GM12878 (cell line): Measurements from ENCODE around the gene XRCC2. TPM values are rescaled to one million over a fixed set of nuclear protein-coding genes. Genes with fewer than 3 reads are reported as not detected.

Experiments used
- ATAC-seq: fragments of 200-7000 bp; cut with Tn5 transposase; 3 replicates; pipeline ENCODE4 v1.9.1; 2020; ENCODE audit warnings: mild to moderate bottlenecking, moderate library complexity
- BruUV-seq: library from RNA; stranded (reverse); fragments of 400-500 nt; replicated peaks from 2 replicates; lab custom pipeline; 2021; lab: Mats Ljungman, UMichigan
- CTCF ChIA-PET: fragments of 300-600 bp; sonication (Branson Sonifier 250); formaldehyde crosslinking; extraction: SDS; loops from one replicate; lab custom pipeline; 2021; ENCODE audit warnings: inconsistent platforms; lab: Yijun Ruan, JAX
- POLR2A ChIA-PET: fragments of 350-600 bp; formaldehyde crosslinking; extraction: SDS; loops from one replicate; lab custom pipeline; 2021; ENCODE audit warnings: inconsistent platforms; lab: Charles Lee
- RAD21 ChIA-PET: fragments of 300-600 bp; sonication (Branson Sonifier 250); formaldehyde crosslinking; loops from one replicate; lab custom pipeline; 2023; ENCODE audit warnings: antibody characterized with exemption; ENCODE audit not compliant: unreplicated experiment; lab: Charles Lee
- SMC1A ChIA-PET: fragments of 300-600 bp; sonication (Branson Sonifier 250); formaldehyde crosslinking; loops from one replicate; lab custom pipeline; 2023; ENCODE audit not compliant: unreplicated experiment, uncharacterized antibody; lab: Charles Lee
- DNase-seq: peaks from one replicate; pipeline ENCODE4 v3.0.0-alpha.2; 2011; ENCODE audit warnings: low read depth, low spot score
- FAIRE-seq: peaks from 3 replicates; lab custom pipeline; 2011; peaks lifted over from hg19 to GRCh38; lab: Jason Lieb, UNC
- H2AFZ ChIP-seq: 2 replicates; pipeline ENCODE4 v1.6.0; 2011; ENCODE audit warnings: low read depth, low read length, control low read depth; ENCODE audit not compliant: control insufficient read depth
- H3K27ac ChIP-seq: 2 replicates; pipeline ENCODE4 v1.5.1; 2011; ENCODE audit warnings: control low read depth; ENCODE audit not compliant: control insufficient read depth, insufficient read depth
- H3K27me3 ChIP-seq, 2 experiments: replicated peaks in 1 of 2; 2 replicates each; pipeline versions ENCODE4 v1.6.0 to v1.6.1; 2011; ENCODE audit warnings: low read length in 1 of 2; ENCODE audit not compliant: control insufficient read depth in 2 of 2, insufficient read depth in 2 of 2
- H3K36me3 ChIP-seq, 2 experiments: 2 replicates each; pipeline ENCODE4 v1.5.1; 2011; ENCODE audit warnings: low read length in 1 of 2; ENCODE audit not compliant: control insufficient read depth in 2 of 2, insufficient read depth in 2 of 2
- H3K4me1 ChIP-seq: 2 replicates; pipeline ENCODE4 v1.6.1; 2011; ENCODE audit warnings: mild to moderate bottlenecking, low read length, moderate library complexity, mixed read lengths; ENCODE audit not compliant: control insufficient read depth, insufficient read depth
- H3K4me2 ChIP-seq: 2 replicates; pipeline ENCODE4 v1.6.0; 2011; ENCODE audit warnings: control low read depth; ENCODE audit not compliant: control insufficient read depth, insufficient read depth
- H3K4me3 ChIP-seq: fragments of 200-600 bp; sonication (generic); 2 replicates; pipeline ENCODE4 v1.5.1; 2016
- H3K79me2 ChIP-seq: 2 replicates; pipeline ENCODE4 v1.6.0; 2011; ENCODE audit warnings: low read length; ENCODE audit not compliant: control insufficient read depth, insufficient read depth
- H3K9ac ChIP-seq: 2 replicates; pipeline ENCODE4 v1.8.0; 2011; ENCODE audit warnings: low read length, control low read depth, mixed read lengths; ENCODE audit not compliant: control insufficient read depth, insufficient read depth
- H3K9me3 ChIP-seq: replicated peaks from 3 replicates; pipeline ENCODE4 v1.5.1; 2011; ENCODE audit warnings: mild to moderate bottlenecking, low read length; ENCODE audit not compliant: control insufficient read depth, insufficient read depth
- H4K20me1 ChIP-seq: 2 replicates; pipeline ENCODE4 v1.6.0; 2011; ENCODE audit not compliant: control insufficient read depth, insufficient read depth
- BACH1 ChIP-seq: fragments of 450-650 bp; IDR thresholded peaks from 2 replicates; pipeline ENCODE4 v1.6.1; 2017; ENCODE audit warnings: mild to moderate bottlenecking, borderline replicate concordance
- CHD2 ChIP-seq: IDR thresholded peaks from 2 replicates; pipeline ENCODE4 v1.6.1; 2011; ENCODE audit warnings: low read depth, low read length, improper control_type of control experiment, borderline replicate concordance
- HCFC1 ChIP-seq: fragments of 150-350 bp; IDR thresholded peaks from 2 replicates; pipeline ENCODE4 v1.6.1; 2014; ENCODE audit warnings: low read length
- KAT2A ChIP-seq: conservative IDR thresholded peaks from 2 replicates; pipeline ENCODE4 v1.6.1; 2011; ENCODE audit warnings: low read depth, low read length; ENCODE audit not compliant: control insufficient read depth
- MYB ChIP-seq: fragments of 150-350 bp; IDR thresholded peaks from 2 replicates; pipeline ENCODE4 v1.6.1; 2014; ENCODE audit warnings: mild to moderate bottlenecking, low read depth, low read length, borderline replicate concordance
- NBN ChIP-seq: fragments of 450-650 bp; IDR thresholded peaks from 2 replicates; pipeline ENCODE4 v1.6.1; 2016
- NFYA ChIP-seq: IDR thresholded peaks from 2 replicates; pipeline ENCODE4 v1.6.1; 2011; ENCODE audit warnings: low read depth, mild to moderate bottlenecking, low read length, improper control_type of control experiment, borderline replicate concordance
- PML ChIP-seq: IDR thresholded peaks from 2 replicates; pipeline ENCODE4 v1.6.1; 2012; ENCODE audit warnings: low read length, inconsistent platforms
- ZNF592 ChIP-seq: fragments of 450-650 bp; IDR thresholded peaks from 2 replicates; pipeline ENCODE4 v1.6.1; 2017; ENCODE audit warnings: mild to moderate bottlenecking, moderate library complexity
- WGBS: methylation state at CpG from one replicate; pipeline ENCODE4 v1.1.6; 2016; ENCODE audit warnings: low lambda C conversion rate; ENCODE audit not compliant: insufficient replicate concordance, insufficient coverage; ENCODE audit errors: missing lambda C conversion rate; 5-methylcytosine and 5-hydroxymethylcytosine counted together
- in situ Hi-C: fragments of 300-500 bp; cut with MboI; formaldehyde crosslinking; loops from 9 replicates; pipeline ENCODE4 v1.14.3; 2018; ENCODE audit warnings: mixed read lengths
- intact Hi-C: fragments of 100-400 bp; cut with micrococcal nuclease; formaldehyde crosslinking; loops from one replicate; pipeline ENCODE4 v1.14.2; 2022; ENCODE audit not compliant: unreplicated experiment
- polyA plus RNA-seq, 11 experiments: library from polyadenylated mRNA; depleted of rRNA in 4 of 11; unstranded in 6 of 11; stranded (reverse) in 5 of 11; fragments of >200 nt; fragmentation: Nextera tagmentation in 4 of 11; fragmentation: Illumina TruSeq in 1 of 11; extraction: Ambion mirVana in 4 of 11; extraction: Trizol in 1 of 11; gene quantifications; 1 replicate in 1 of 11; 2 replicates in 10 of 11; pipeline versions ENCODE4 v1.2.1 to v1.2.3, GENCODE V29; 2011 to 2016; ENCODE audit warnings: inconsistent platforms in 2 of 11, missing spikeins in 2 of 11, low read depth in 1 of 11
- total RNA-seq, 4 experiments: library from RNA; depleted of rRNA in 3 of 4; stranded (reverse); fragments of >200 nt in 3 of 4; fragmentation: Illumina TruSeq in 1 of 4; extraction: Trizol in 1 of 4; gene quantifications; 2 replicates each; pipeline versions ENCODE4 v1.2.1 to v1.2.3, GENCODE V29; 2013 to 2021
- TF ChIP-seq, protein P1 (sequence below): fragments of 450-650 bp; IDR thresholded peaks from 2 replicates; pipeline ENCODE4 v1.6.1; 2017; ENCODE audit warnings: antibody characterized with exemption, mild to moderate bottlenecking, moderate library complexity

XRCC2 gene
- total and polyA plus RNA-seq, 10 of the 15 experiments (the other 5 are each of a cell fraction or from before 2014, with no cell fraction given), result 4.8 to 21.4 (median 13.9) TPM

GRCh38 chr7:152668975-152669374, 7.0 kb downstream of the XRCC2 start (continued):
- TF ChIP-seq ZNF592 (no peak), MYB (no peak)

GRCh38 chr7:152667958-152668357, 8.0 kb downstream of the XRCC2 start:
- RAD21 ChIA-PET, result interaction anchor here (0.9 kb wide), 1 partner anchor 8 kb away, joined by 3 read pairs; the partner anchor contains the start of gene XRCC2
- in situ Hi-C loops, result no loop called here
- H3K79me2 ChIP-seq, result peaks cover 34% of the 10 kb centered on the region
- TF ChIP-seq NFYA (no peak), ZNF592 (no peak), CHD2 (no peak), PML (no peak), NBN (0 out of 2 replicates have a peak, but pooled peaks have one; percentile 22), KAT2A (no peak), BACH1 (no peak), HCFC1 (no peak)
- TF ChIP-seq, protein P1, sequence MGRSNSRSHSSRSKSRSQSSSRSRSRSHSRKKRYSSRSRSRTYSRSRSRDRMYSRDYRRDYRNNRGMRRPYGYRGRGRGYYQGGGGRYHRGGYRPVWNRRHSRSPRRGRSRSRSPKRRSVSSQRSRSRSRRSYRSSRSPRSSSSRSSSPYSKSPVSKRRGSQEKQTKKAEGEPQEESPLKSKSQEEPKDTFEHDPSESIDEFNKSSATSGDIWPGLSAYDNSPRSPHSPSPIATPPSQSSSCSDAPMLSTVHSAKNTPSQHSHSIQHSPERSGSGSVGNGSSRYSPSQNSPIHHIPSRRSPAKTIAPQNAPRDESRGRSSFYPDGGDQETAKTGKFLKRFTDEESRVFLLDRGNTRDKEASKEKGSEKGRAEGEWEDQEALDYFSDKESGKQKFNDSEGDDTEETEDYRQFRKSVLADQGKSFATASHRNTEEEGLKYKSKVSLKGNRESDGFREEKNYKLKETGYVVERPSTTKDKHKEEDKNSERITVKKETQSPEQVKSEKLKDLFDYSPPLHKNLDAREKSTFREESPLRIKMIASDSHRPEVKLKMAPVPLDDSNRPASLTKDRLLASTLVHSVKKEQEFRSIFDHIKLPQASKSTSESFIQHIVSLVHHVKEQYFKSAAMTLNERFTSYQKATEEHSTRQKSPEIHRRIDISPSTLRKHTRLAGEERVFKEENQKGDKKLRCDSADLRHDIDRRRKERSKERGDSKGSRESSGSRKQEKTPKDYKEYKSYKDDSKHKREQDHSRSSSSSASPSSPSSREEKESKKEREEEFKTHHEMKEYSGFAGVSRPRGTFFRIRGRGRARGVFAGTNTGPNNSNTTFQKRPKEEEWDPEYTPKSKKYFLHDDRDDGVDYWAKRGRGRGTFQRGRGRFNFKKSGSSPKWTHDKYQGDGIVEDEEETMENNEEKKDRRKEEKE, result no peak

More at GRCh38 chr7:152667958-152668357, 8.0 kb downstream of the XRCC2 start:
- DNase-seq (no peak), ATAC-seq (peak; percentile 86), FAIRE-seq (no peak)
- no TSS peak for BruUV-seq
- POLR2A ChIA-PET, result interaction anchor here (0.7 kb wide), 1 partner anchor 490 kb away, joined by 3 read pairs; no protein-coding TSS in a partner anchor
- Histone ChIP-seq H3K4me2 (peak overlapping the region; percentile 54), H3K9me3 (no peaks in the 10 kb centered on the region; the same call in 2 of the 3 replicates), H3K27me3 (no peaks in the 10 kb centered on the region), H3K4me3 (peak overlapping the region; percentile 41; the same call in 1 of the 2 replicates), H3K4me1 (peaks cover 9% of the 10 kb centered on the region; the same call in 1 of the 2 replicates), H3K27ac (peak overlapping the region; percentile 45; the same call in 1 of the 2 replicates), H4K20me1 (no peaks in the 10 kb centered on the region), H2AFZ (peak overlapping the region; percentile 10; the same call in 1 of the 2 replicates), H3K9ac (no peak overlapping the region), H3K36me3 (no peaks in the 10 kb centered on the region)
- intact Hi-C loops, result no loop called here
- CTCF ChIA-PET, result interaction anchor here (1.2 to 1.3 kb wide), 2 partner anchors 8 to 39 kb away, joined by 3 to 4 read pairs; no protein-coding TSS in a partner anchor
- SMC1A ChIA-PET, result interaction anchor here (0.7 to 1.5 kb wide), 2 partner anchors 8 to 18 kb away, joined by 3 to 4 read pairs; no protein-coding TSS in a partner anchor
- 57% methylated on average over 4 of the region's 5 CpGs for WGBS
